Caco-2 (cell line): Measurements from ENCODE around the gene TLE3. TPM values are rescaled to one million over a fixed set of nuclear protein-coding genes. Genes with fewer than 3 reads are reported as not detected.

ENCODE experiments used
- BruUV-seq: library from RNA; stranded (reverse); fragments of 400-500 nt; replicated peaks from 2 replicates; lab custom pipeline; 2021; lab: Mats Ljungman, UMichigan
- CTCF ChIA-PET: fragments of 300-600 bp; sonication (Branson Sonifier 250); formaldehyde crosslinking; loops from one replicate; lab custom pipeline; 2022; ENCODE audit warnings: antibody characterized with exemption; lab: Charles Lee
- POLR2A ChIA-PET: fragments of 300-600 bp; sonication (Branson Sonifier 250); formaldehyde crosslinking; loops from one replicate; lab custom pipeline; 2022; ENCODE audit warnings: antibody characterized with exemption; lab: Charles Lee
- DNase-seq, 2 experiments: peaks; one replicate each; pipeline versions ENCODE4 v3.0.0 to v3.0.0-alpha.2; 2020 to 2022
- H3K27me3 ChIP-seq: replicated peaks from 2 replicates; pipeline ENCODE4 v1.6.0; 2011; ENCODE audit warnings: low read length; ENCODE audit not compliant: control insufficient read depth, insufficient read depth
- H3K36me3 ChIP-seq: 2 replicates; pipeline ENCODE4 v1.5.1; 2011; ENCODE audit warnings: low read length; ENCODE audit not compliant: control insufficient read depth, insufficient read depth
- H3K4me1 ChIP-seq: fragments of 250-450 bp; sonication (Bioruptor Pico); 2 replicates; pipeline ENCODE4 v1.5.1; 2020; ENCODE audit warnings: mild to moderate bottlenecking
- H3K4me3 ChIP-seq: 2 replicates; pipeline ENCODE4 v1.5.1; 2011; ENCODE audit warnings: low read depth, mild to moderate bottlenecking, control low read depth, low read length
- H3K9me3 ChIP-seq: fragments of 250-450 bp; sonication (Bioruptor Pico); 2 replicates; pipeline ENCODE4 v1.5.1; 2020; ENCODE audit warnings: mild to moderate bottlenecking, moderate library complexity
- H3K27ac Mint-ChIP-seq: one replicate; pipeline ENCODE4 v1.8.0; 2022; ENCODE audit warnings: mixed read lengths; ENCODE audit not compliant: unreplicated experiment
- H3K27me3 Mint-ChIP-seq: one replicate; pipeline ENCODE4 v1.8.0; 2022; ENCODE audit warnings: mixed read lengths; ENCODE audit not compliant: insufficient read depth, unreplicated experiment
- H3K36me3 Mint-ChIP-seq: one replicate; pipeline ENCODE4 v1.8.0; 2022; ENCODE audit warnings: mild to moderate bottlenecking, mixed read lengths; ENCODE audit not compliant: insufficient read depth, unreplicated experiment
- H3K4me1 Mint-ChIP-seq: one replicate; pipeline ENCODE4 v1.8.0; 2022; ENCODE audit warnings: low read depth, mixed read lengths; ENCODE audit not compliant: unreplicated experiment
- H3K4me3 Mint-ChIP-seq: one replicate; pipeline ENCODE4 v1.8.0; 2022; ENCODE audit warnings: mild to moderate bottlenecking, moderate library complexity, mixed read lengths; ENCODE audit not compliant: unreplicated experiment
- H3K9me3 Mint-ChIP-seq: one replicate; pipeline ENCODE4 v1.8.0; 2022; ENCODE audit warnings: mixed read lengths; ENCODE audit not compliant: unreplicated experiment
- intact Hi-C: fragments of 100-400 bp; cut with micrococcal nuclease; formaldehyde crosslinking; loops from one replicate; pipeline ENCODE4 v1.10.0; 2022; ENCODE audit not compliant: unreplicated experiment
- total RNA-seq: library from RNA; stranded (reverse); gene quantifications from 2 replicates; pipeline ENCODE4 v1.2.3, GENCODE V29; 2022
- TF ChIP-seq, protein P1 (sequence below), 2 experiments: fragments of 200-600 bp in 1 of 2; IDR thresholded peaks; 1 replicate in 1 of 2; 2 replicates in 1 of 2; pipeline versions ENCODE4 v1.5.1 to v1.8.0; 2011 to 2022; ENCODE audit warnings: antibody characterized with exemption in 1 of 2, control low read depth in 1 of 2, inconsistent platforms in 1 of 2, low read depth in 1 of 2, low read length in 1 of 2, mild to moderate bottlenecking in 1 of 2, moderate library complexity in 1 of 2; ENCODE audit not compliant: insufficient read depth in 1 of 2, severe bottlenecking in 1 of 2, unreplicated experiment in 1 of 2

Gene TLE3
- total RNA-seq, 1 experiment from 2014 or later: 105 TPM

- no TSS peak for BruUV-seq
- no peak overlapping the region for H3K4me3 Mint-ChIP-seq
- no peaks in the 10 kb centered on the region for H3K4me1 Mint-ChIP-seq
- Histone ChIP-seq H3K4me3 (no peak overlapping the region), H3K36me3 (no peaks in the 10 kb centered on the region), H3K4me1 (no peaks in the 10 kb centered on the region), H3K9me3 (no peaks in the 10 kb centered on the region), H3K27me3 (no peaks in the 10 kb centered on the region)
- DNase-seq: no peak
- intact Hi-C loops: no loop called here
- POLR2A ChIA-PET: no interaction called here
- CTCF ChIA-PET: no interaction called here
- no peaks in the 10 kb centered on the region for H3K27me3 Mint-ChIP-seq
- no peaks in the 10 kb centered on the region for H3K9me3 Mint-ChIP-seq
- H3K27ac Mint-ChIP-seq: no peak overlapping the region
- H3K36me3 Mint-ChIP-seq: no peaks in the 10 kb centered on the region
- TF ChIP-seq, protein P1, sequence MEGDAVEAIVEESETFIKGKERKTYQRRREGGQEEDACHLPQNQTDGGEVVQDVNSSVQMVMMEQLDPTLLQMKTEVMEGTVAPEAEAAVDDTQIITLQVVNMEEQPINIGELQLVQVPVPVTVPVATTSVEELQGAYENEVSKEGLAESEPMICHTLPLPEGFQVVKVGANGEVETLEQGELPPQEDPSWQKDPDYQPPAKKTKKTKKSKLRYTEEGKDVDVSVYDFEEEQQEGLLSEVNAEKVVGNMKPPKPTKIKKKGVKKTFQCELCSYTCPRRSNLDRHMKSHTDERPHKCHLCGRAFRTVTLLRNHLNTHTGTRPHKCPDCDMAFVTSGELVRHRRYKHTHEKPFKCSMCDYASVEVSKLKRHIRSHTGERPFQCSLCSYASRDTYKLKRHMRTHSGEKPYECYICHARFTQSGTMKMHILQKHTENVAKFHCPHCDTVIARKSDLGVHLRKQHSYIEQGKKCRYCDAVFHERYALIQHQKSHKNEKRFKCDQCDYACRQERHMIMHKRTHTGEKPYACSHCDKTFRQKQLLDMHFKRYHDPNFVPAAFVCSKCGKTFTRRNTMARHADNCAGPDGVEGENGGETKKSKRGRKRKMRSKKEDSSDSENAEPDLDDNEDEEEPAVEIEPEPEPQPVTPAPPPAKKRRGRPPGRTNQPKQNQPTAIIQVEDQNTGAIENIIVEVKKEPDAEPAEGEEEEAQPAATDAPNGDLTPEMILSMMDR (IDR thresholded peaks at IDR 0.05; ENCODE audit: insufficient read depth in 1 of 2, low read depth in 1 of 2, low read length in 1 of 2, severe bottlenecking in 1 of 2, unreplicated experiment in 1 of 2): no peak
These were observed 74.5 kb downstream of the TLE3 start for GRCh38 chr15:70023064-70023768.

- no peak overlapping the region for H3K27ac Mint-ChIP-seq
- TF ChIP-seq, protein P1 (IDR thresholded peaks at IDR 0.05; ENCODE audit: insufficient read depth in 1 of 2, low read depth in 1 of 2, low read length in 1 of 2, severe bottlenecking in 1 of 2, unreplicated experiment in 1 of 2): no peak
- H3K4me3 ChIP-seq: no peak overlapping the region
- intact Hi-C loops: no loop called here
- H3K27me3 Mint-ChIP-seq: no peaks in the 10 kb centered on the region
- H3K4me1 ChIP-seq: no peaks in the 10 kb centered on the region
- no peak overlapping the region for H3K4me3 Mint-ChIP-seq
- BruUV-seq: no TSS peak
- ChIA-PET CTCF (no interaction called here), POLR2A (no interaction called here)
- H3K27me3 ChIP-seq: no peaks in the 10 kb centered on the region
- H3K36me3 Mint-ChIP-seq: no peaks in the 10 kb centered on the region
- H3K9me3 Mint-ChIP-seq: no peaks in the 10 kb centered on the region
- H3K4me1 Mint-ChIP-seq: peaks cover 7% of the 10 kb centered on the region
- no peaks in the 10 kb centered on the region for H3K9me3 ChIP-seq
- H3K36me3 ChIP-seq: no peaks in the 10 kb centered on the region
- no peak for DNase-seq
These were observed 77.5 kb downstream of the TLE3 start for GRCh38 chr15:70020229-70020628.

DNA sequence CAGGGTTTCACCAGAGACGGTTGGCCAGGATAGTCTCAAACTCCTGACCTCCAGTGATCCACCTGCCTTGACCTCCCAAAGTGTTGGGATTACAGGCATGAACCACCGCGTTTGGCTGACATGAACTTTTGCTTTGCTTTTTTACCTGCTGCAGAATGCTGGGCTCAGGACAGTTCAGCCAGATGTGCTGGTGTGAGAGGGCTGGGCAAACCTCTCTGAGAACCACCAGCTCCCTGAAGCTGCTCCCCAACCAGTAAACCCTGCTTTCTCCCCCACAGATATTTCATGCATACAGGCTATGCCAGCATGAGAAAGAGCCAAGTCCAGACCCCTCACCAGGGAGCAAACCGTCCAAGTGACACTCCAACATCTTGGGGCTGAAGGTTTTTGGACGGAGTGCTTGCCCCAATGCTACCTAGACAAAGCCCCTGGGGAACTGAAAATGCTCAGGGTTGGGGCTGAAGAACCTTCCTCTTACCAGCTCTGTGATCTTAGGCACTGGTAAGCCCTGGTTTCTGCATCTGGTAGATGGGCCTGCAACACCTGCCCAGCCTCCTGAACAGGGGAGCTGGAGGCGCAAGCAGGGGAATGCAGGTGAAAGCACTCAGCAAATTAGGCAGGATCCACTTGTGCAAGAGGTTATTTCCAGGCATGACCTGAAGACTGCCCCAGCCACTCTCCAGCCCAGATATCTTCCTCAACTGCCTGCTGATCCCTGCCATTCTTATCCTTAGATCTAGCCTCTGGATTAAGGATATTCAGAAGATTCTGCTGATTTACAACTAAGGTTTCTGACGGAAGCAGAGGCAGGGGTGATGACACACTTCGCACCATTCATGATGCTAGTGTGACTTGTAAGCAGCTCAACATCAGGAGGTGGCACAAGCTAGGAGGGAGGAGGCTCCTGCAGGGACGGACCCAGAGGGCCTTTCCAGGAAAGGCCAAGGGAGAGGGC, 78.8 kb downstream of the TLE3 start:
- intact Hi-C loops: no loop called here
- DNase-seq: no peak
- H3K4me1 ChIP-seq: no peaks in the 10 kb centered on the region
- H3K27ac Mint-ChIP-seq: no peak overlapping the region
- no peaks in the 10 kb centered on the region for H3K27me3 Mint-ChIP-seq
- H3K9me3 ChIP-seq: no peaks in the 10 kb centered on the region
- H3K4me3 ChIP-seq: no peak overlapping the region
- ChIA-PET POLR2A (no interaction called here), CTCF (no interaction called here)
- no peaks in the 10 kb centered on the region for H3K36me3 Mint-ChIP-seq
- no peaks in the 10 kb centered on the region for H3K36me3 ChIP-seq
- no peak overlapping the region for H3K4me3 Mint-ChIP-seq
- H3K27me3 ChIP-seq: no peaks in the 10 kb centered on the region
- no peaks in the 10 kb centered on the region for H3K9me3 Mint-ChIP-seq
- no TSS peak for BruUV-seq
- H3K4me1 Mint-ChIP-seq: peaks cover 7% of the 10 kb centered on the region
- TF ChIP-seq, protein P1 (IDR thresholded peaks at IDR 0.05; ENCODE audit: insufficient read depth in 1 of 2, low read depth in 1 of 2, low read length in 1 of 2, severe bottlenecking in 1 of 2, unreplicated experiment in 1 of 2): no peak
